Esophagus (tissue), 2 donors: ENCODE measurements around the gene FOSB. TPM values are rescaled to one million over a fixed set of nuclear protein-coding genes. Genes with fewer than 3 reads are reported as not detected.
"Not testable (repeated sequence)": the region's sequence is repeated elsewhere in the genome, so short reads cannot be mapped to it uniquely, and the experiment has no call there.

Experiments
- H3K27ac ChIP-seq, 2 donors: one replicate each; pipeline ENCODE4 v1.5.1; 2013; ENCODE audit warnings: low read depth in 2 of 2, mild to moderate bottlenecking in 2 of 2, inconsistent platforms in 1 of 2, low read length in 1 of 2, moderate library complexity in 1 of 2
- H3K27me3 ChIP-seq, 2 donors: one replicate each; pipeline ENCODE4 v1.6.1; 2013; ENCODE audit warnings: low read length in 2 of 2, control low read depth in 1 of 2, mild to moderate bottlenecking in 1 of 2; ENCODE audit not compliant: insufficient read depth in 2 of 2, control insufficient read depth in 1 of 2
- H3K36me3 ChIP-seq, 2 donors: one replicate each; pipeline ENCODE4 v1.6.1; 2013; ENCODE audit warnings: low read length in 1 of 2; ENCODE audit not compliant: control insufficient read depth in 2 of 2, insufficient read depth in 2 of 2
- H3K4me1 ChIP-seq, 2 donors: one replicate each; pipeline ENCODE4 v1.6.1; 2013; ENCODE audit warnings: low read length in 1 of 2; ENCODE audit not compliant: control insufficient read depth in 2 of 2, insufficient read depth in 2 of 2
- H3K4me3 ChIP-seq, 2 donors: one replicate each; pipeline ENCODE4 v1.5.1; 2013; ENCODE audit warnings: low read length in 2 of 2, mild to moderate bottlenecking in 2 of 2, low read depth in 1 of 2, moderate library complexity in 1 of 2
- H3K9me3 ChIP-seq, 2 donors: one replicate each; pipeline ENCODE4 v1.6.1; 2013; ENCODE audit warnings: mild to moderate bottlenecking in 2 of 2, low read depth in 1 of 2, low read length in 1 of 2, moderate library complexity in 1 of 2; ENCODE audit not compliant: control insufficient read depth in 2 of 2, insufficient read depth in 1 of 2
- WGBS, 2 donors: extraction: QIAGEN DNeasy Blood & Tissue Kit; methylation state at CpG; one replicate each; pipeline ENCODE4 v1.1.7; 2013; 5-methylcytosine and 5-hydroxymethylcytosine counted together
- polyA plus RNA-seq, 2 donors: library from polyadenylated mRNA; stranded (reverse); fragments of 200-250 nt; gene quantifications; one replicate each; pipeline ENCODE4 v1.2.3, GENCODE V29; 2013
- donor health status: healthy with polysubstance abuse.
- donor health status: Bipolar disorder and iron deficiency.

FOSB gene
- polyA plus RNA-seq, 2 donors, result 1.1 to 13.8 TPM

- Histone ChIP-seq H3K4me3 (peak overlapping the region; percentile 61 to 72), H3K27ac (peak overlapping the region; percentile 97 to 100), H3K27me3 (no peaks in the 10 kb centered on the region), H3K9me3 (no peaks in the 10 kb centered on the region), H3K36me3 (peaks cover 0 to 7% of the 10 kb centered on the region in 2 donors), H3K4me1 (peaks cover 3 to 13% of the 10 kb centered on the region in 2 donors)
- 6 to 12% methylated on average over 24 of the region's 24 CpGs for WGBS, 2 donors
Observed at GRCh38 chr19:45424191-45425058, 43.4 kb upstream of the FOSB start.

GRCh38 chr19:45428384-45429231 lies 39.2 kb upstream of the FOSB start:
- Histone ChIP-seq H3K36me3 (no peaks in the 10 kb centered on the region), H3K4me3 (peak overlapping the region; percentile 43 to 51), H3K4me1 (peaks cover 3% of the 10 kb centered on the region in 2 donors), H3K27me3 (no peaks in the 10 kb centered on the region), H3K27ac (peak overlapping the region; percentile 38 to 65), H3K9me3 (no peaks in the 10 kb centered on the region)
- 2 to 3% methylated on average over 73 of the region's 73 CpGs for WGBS, 2 donors

GRCh38 chr19:45429896-45430295 lies 37.9 kb upstream of the FOSB start:
- H3K4me3 ChIP-seq, H3K27ac ChIP-seq, H3K36me3 ChIP-seq, H3K9me3 ChIP-seq, H3K4me1 ChIP-seq, H3K27me3 ChIP-seq: not testable (repeated sequence)
- WGBS, 2 donors, result 72 to 85% methylated on average over 11 of the region's 11 CpGs

- H3K27ac ChIP-seq, H3K27me3 ChIP-seq, H3K4me3 ChIP-seq, H3K4me1 ChIP-seq, H3K36me3 ChIP-seq, H3K9me3 ChIP-seq: not testable (repeated sequence)
- WGBS, 2 donors, result 58% methylated on average over 9 of the region's 9 CpGs
Observed at GRCh38 chr19:45431008-45431407, 36.8 kb upstream of the FOSB start.

- H3K4me3 ChIP-seq, H3K27me3 ChIP-seq, H3K27ac ChIP-seq, H3K4me1 ChIP-seq, H3K9me3 ChIP-seq, H3K36me3 ChIP-seq: not testable (repeated sequence)
- 91 to 96% methylated on average over 8 of the region's 8 CpGs for WGBS, 2 donors
Observed at GRCh38 chr19:45432543-45432942, 35.3 kb upstream of the FOSB start.

- H3K36me3 ChIP-seq, result no peaks in the 10 kb centered on the region
- H3K27ac ChIP-seq, result no peak overlapping the region
- H3K4me1 ChIP-seq, result peaks cover 0 to 2% of the 10 kb centered on the region in 2 donors
- no peak overlapping the region for H3K4me3 ChIP-seq
- H3K27me3 ChIP-seq, result no peaks in the 10 kb centered on the region
- H3K9me3 ChIP-seq, result no peaks in the 10 kb centered on the region
- 89 to 90% methylated on average over 3 of the region's 3 CpGs for WGBS, 2 donors
Observed at GRCh38 chr19:45437328-45437727, 30.5 kb upstream of the FOSB start.

- peaks cover 0 to 7% of the 10 kb centered on the region in 2 donors for H3K4me1 ChIP-seq
- H3K27me3 ChIP-seq, result no peaks in the 10 kb centered on the region
- 34 to 38% methylated on average over 10 of the region's 10 CpGs for WGBS, 2 donors
- H3K4me3 ChIP-seq, result peak overlapping the region; percentile 57 to 58
- H3K9me3 ChIP-seq, result no peaks in the 10 kb centered on the region
- H3K27ac ChIP-seq, result no peak overlapping the region
- H3K36me3 ChIP-seq, result no peaks in the 10 kb centered on the region
Observed at GRCh38 chr19:45439190-45439568, 28.6 kb upstream of the FOSB start.

GRCh38 chr19:45439569-45440258 lies 28.1 kb upstream of the FOSB start:
- H3K27me3 ChIP-seq, result no peaks in the 10 kb centered on the region
- H3K27ac ChIP-seq, result peak overlapping the region; percentile 86 to 88
- peak overlapping the region; percentile 57 to 58 for H3K4me3 ChIP-seq
- WGBS, 2 donors, result 0% methylated on average over 53 to 78 of the region's 78 CpGs
- no peaks in the 10 kb centered on the region for H3K9me3 ChIP-seq
- H3K36me3 ChIP-seq, result no peaks in the 10 kb centered on the region
- H3K4me1 ChIP-seq, result peaks cover 0 to 12% of the 10 kb centered on the region in 2 donors

- no peaks in the 10 kb centered on the region for H3K27me3 ChIP-seq
- H3K36me3 ChIP-seq, result no peaks in the 10 kb centered on the region
- peaks cover 0 to 14% of the 10 kb centered on the region in 2 donors for H3K4me1 ChIP-seq
- 57 to 63% methylated on average over 9 of the region's 9 CpGs for WGBS, 2 donors
- peak overlapping the region; percentile 86 to 88 for H3K27ac ChIP-seq
- H3K4me3 ChIP-seq, result peak overlapping the region in 1 of 2 donors; percentile 57
- no peaks in the 10 kb centered on the region for H3K9me3 ChIP-seq
Observed at GRCh38 chr19:45440259-45440638, 27.5 kb upstream of the FOSB start.
